GM19395 (cell line): ENCODE results near the gene TNC.
"Not testable (repeated sequence)": the region's sequence is repeated elsewhere in the genome, so short reads cannot be mapped to it uniquely, and the experiment has no call there.

Source experiments
- ATAC-seq: cut with Tn5 transposase; IDR thresholded peaks from one replicate; pipeline ENCODE4 v1.9.1; 2021; ENCODE audit warnings: mild to moderate bottlenecking, moderate library complexity; ENCODE audit not compliant: unreplicated experiment

TNC gene

DNA sequence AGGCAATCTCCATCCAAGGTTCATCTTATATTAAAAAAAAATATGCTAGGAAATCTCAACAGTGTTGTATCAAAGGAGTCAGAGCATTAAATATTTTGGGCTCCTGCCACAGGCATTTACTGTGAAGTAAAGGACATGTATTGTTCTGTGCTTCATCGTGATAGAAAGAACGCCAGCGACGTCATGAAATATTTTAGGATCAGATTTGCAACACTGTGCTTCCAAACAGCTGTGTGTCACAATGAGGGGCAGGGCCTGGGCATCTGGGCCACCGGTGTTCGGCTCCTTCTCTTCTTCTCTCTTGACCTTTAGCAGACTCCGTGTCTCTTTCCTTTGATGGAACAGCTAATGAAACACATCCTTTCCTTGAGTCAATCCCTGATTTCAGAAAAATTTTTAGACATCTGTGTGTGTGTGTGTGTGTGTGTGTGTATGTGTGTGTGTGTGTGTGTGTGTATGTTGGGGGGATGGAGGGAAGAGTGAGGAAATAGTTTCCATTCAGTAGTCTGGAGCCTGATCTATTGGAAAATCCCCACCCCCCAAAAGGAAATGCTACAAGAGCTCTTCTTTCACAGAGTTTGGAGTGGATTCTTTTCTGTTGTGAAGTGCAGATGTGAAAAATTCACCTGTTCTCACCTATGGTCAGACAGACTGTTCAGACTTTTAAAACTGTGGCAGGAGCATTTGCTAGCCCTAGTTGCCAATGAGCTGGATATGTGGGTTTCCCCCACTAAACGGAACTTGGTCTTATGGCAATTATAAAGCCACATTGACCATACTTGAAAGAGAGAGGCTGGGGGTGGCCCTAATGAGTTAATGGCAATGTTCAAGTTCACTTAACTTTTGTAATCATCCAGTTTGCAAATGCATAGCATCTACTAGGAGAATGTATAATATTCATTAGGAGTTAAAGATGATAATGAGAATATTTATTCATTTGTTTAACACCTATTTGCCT, 18.1 kb upstream of the TNC start:
- no peak for ATAC-seq

GRCh38 chr9:115134941-115135340, 17.0 kb upstream of the TNC start:
- no peak for ATAC-seq

GRCh38 chr9:115133649-115134048, 15.7 kb upstream of the TNC start:
- no peak for ATAC-seq

DNA sequence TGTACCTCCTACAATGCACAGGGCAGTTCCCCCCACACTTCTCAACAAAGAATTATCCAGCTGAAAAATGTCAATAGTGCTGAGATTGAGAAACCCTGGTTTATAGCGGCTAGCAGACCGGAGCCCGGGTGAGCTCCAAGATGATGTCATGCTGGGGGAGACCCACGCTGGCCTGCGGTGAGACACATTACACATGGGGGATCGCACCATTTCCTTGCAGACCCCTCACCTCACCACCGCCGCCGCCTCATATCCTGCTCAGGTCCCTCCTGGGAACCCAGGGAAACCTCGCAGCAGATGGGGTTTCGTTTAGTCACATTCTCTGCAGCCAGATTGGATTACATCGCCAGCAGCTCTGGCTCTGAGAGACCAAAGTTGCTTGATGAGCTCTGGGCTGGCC, 14.7 kb upstream of the TNC start:
- no peak for ATAC-seq

- no peak for ATAC-seq
These were observed 12.2 kb upstream of the TNC start for GRCh38 chr9:115130176-115130575.

GRCh38 chr9:115128726-115129125, 10.8 kb upstream of the TNC start:
- not testable (repeated sequence) for ATAC-seq

DNA sequence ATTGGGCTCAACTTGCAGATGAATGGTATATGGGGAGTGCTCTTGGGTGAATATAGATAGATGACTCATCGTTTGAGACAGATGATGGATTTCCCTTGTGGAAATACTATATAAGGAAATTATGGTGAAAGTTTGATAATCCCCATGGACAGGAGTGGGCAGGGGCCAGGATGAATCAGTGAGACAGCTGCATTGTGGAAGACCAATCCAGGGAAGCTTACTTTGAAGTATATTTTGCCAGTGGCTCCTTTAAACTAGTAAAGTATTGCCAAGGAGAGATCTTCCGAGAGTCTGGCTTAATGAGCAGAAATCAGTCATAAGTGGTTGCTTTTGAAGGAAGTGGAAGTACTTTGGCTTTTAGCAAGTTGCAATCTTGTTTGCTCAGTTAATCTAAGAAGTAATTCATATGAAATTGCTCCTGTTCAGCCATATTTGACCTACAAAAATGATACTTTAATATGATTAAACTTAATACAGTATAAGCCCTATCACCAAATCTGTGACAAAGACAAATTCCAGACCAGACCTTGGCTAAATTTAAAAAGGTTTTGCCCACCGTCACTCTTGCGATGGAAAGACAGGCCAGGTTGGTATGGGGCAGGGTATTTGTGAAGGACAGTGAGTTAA, 9.3 kb upstream of the TNC start:
- no peak for ATAC-seq

- ATAC-seq, result no peak
These were observed 8.4 kb upstream of the TNC start for GRCh38 chr9:115126404-115126803.

GRCh38 chr9:115122937-115123336, 5.0 kb upstream of the TNC start:
- ATAC-seq, result no peak

DNA sequence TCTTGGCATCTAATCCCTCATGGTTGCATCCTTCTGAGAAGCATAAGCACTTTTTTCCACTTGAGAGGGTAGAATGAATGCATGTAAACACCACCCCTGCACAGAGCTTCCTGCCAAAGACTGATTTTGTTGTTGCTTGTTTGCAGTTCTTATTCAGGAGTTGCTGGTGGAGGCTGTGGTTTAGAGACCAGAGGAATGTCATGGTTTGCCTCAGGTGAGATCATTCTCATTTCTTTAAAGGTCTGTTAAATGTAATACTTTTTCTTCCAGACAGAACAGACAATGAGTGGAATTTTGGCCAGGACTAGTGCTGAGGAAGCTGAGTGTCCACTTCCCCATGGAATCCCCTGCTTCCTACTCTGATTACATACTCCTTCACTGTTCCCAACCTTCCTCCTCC, 3.2 kb upstream of the TNC start:
- no peak for ATAC-seq

- ATAC-seq, result no peak
These were observed 892 bp upstream of the TNC start for GRCh38 chr9:115118879-115119218.

- no peak for ATAC-seq
These were observed 1.3 kb downstream of the TNC start for GRCh38 chr9:115116421-115117284.

DNA sequence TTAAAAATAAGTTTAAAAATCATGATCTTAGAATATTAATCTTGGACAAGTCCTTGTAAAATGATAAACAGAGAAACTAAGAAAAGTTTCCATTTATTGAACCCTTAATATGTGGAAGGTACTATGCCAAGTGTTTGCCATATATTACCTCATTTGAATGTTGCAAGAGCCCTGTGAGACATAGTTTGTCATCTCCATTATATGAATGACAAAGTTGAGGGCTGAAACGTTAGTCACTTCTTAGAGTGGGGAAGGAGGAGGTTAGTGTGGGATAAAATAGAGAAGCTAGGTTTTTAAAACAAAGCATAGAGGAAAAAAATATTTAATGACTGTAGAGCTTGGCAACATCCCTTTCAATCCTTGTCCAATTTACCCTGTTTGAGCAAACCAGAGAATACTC, 2.0 kb downstream of the TNC start:
- no peak for ATAC-seq

DNA sequence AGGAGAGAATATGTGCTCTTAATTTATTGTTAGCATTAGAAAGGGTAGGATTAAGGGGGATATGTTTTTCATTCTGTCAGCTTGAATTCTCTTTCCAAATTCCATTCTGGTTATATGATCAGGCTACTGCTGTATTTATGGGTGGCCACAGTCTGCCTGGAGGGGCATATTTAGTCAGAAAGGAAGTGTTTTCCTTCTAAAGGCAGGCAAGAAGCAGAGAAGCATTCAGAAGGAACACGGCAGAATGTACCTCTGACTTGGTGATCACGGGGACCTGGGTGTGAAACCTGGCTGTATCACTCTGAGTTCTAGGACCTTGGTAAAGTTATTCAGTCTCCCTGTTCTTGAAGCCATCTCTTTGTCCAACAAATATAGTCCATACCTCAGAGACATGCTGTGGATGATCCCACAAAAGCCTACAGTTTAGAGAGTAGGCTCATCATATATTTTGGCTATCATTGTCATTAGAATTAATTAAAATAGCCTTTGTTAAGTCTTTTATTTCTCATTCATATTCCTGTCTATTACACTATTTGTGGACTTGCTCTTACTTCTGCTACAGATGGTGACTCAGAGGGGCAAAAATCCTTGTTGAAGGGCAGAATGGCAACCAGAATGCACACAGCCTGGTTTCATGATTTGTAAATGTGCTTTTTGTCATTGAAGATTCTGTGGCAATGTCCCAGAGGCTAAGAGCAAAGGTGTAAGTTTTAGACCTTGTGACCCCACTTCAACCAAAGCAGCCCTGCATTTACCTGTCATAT, 2.7 kb downstream of the TNC start:
- no peak for ATAC-seq

- no peak for ATAC-seq
These were observed 3.4 kb downstream of the TNC start for GRCh38 chr9:115114546-115114945.

DNA sequence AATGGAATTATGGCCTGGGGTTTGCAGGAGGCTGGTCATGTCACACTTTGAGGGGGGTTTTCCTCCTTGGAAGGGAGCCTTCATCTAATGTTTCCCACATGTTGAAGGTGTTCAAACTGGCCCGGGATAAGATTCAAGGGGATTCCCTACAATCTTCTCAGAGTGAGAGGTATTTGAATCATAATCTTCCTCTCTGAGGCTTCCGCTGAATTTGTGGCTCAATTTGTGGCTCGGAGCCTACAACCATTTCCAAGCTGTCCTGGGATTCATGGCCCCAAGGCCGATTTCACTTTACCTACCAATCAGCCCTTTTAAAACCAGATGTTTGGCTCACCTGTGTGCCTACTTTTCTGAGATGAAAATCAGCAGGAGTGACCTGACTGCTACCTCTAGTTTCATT, 3.9 kb downstream of the TNC start:
- ATAC-seq, result no peak

DNA sequence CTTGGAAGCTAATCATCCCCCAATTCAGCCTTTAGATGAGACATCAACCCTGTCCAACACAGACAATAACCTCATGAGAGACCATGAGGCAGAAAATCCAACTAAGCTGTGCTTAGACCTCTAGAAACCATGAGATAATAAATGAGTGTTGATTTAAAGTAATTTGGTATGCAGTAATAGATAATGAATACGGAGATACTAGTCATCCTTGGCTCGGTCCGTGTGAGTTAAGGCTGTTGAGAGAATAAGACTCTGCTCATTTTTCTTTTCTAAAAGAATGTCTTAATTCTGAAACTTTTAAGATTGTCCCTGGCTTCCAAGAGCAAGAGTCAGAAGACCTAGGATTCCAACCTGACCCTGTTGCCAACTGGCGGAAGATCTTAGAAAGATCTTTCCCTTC, 6.1 kb downstream of the TNC start:
- no peak for ATAC-seq

- ATAC-seq, result no peak
These were observed 8.5 kb downstream of the TNC start for GRCh38 chr9:115109486-115109885.

- no peak for ATAC-seq
These were observed 10.3 kb downstream of the TNC start for GRCh38 chr9:115107701-115108100.

- no peak for ATAC-seq
These were observed 11.3 kb downstream of the TNC start for GRCh38 chr9:115106642-115107041.

GRCh38 chr9:115106001-115106400, 12.0 kb downstream of the TNC start:
- ATAC-seq, result no peak
